HG02798 (cell line): Measurements from ENCODE around the gene NRGN.
"Not testable (repeated sequence)": the region's sequence is repeated elsewhere in the genome, so short reads cannot be mapped to it uniquely, and the experiment has no call there.

Experiments used
- ATAC-seq: cut with Tn5 transposase; IDR thresholded peaks from one replicate; pipeline ENCODE4 v1.9.1; 2021; ENCODE audit warnings: mild to moderate bottlenecking; ENCODE audit not compliant: unreplicated experiment, poor library complexity

Gene NRGN

DNA sequence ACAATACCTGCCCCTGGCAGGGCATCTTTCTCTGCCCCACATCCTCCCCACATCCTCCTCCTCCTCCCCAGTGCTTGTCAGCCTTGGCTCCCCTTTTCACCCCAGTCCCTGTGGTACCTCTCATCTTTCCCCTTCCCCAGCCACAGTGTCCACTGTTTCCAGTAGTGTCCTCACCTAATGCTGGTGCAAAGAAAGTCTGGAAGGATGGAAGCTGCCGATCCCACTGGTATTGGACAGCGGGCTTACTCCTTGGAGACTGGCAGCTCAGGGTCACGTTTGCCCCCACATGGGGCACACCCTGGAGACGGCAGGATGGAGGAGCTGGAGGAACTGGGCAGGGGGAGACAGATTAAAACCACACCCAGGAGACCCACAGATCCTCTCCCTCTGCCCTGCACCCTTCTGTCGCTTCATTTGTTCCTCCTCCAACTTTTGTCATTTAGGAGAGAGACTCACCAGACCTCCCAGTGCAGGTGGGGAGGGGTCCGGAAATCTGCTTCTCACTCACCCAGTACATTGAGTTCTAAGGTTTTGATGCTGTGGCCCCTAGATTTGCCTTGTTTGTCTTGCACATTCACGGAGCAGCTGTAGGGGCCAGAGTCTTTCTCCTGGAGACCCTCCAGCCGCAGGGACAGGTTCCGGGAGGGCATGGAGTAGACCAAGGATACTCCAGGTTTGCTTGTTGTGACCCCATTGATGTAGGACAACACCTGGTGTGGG is 16.5 kb downstream of the NRGN start:
- ATAC-seq: no peak

DNA sequence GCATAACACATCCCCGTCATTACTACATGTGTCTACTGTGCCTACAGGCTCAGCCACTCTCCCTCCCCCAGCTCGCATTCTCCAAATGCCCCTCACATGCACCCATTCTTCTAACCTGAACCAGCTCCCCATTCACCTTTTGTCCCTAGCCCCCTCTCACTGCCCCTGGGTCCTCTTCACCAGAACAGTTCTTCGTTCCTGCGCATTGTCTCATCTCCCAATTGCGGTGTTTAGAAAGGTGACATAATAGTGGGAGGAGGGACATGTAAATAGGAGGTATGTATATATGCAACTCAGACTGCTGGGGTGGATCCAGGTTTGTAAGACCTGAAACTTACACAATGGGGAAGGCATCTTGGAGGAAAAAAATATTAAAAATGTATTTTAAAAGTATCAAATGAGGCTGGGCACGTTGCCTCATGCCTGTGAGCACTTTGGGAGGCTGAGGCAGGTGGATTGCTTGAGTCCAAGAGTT is 17.0 kb downstream of the NRGN start:
- ATAC-seq: no peak

- no peak for ATAC-seq
Observed at GRCh38 chr11:124757320-124757719, 17.6 kb downstream of the NRGN start.

- ATAC-seq: peak; percentile 54
Observed at GRCh38 chr11:124758355-124759265, 18.9 kb downstream of the NRGN start.

- ATAC-seq: peak; percentile 9
Observed at GRCh38 chr11:124759266-124760204, 19.8 kb downstream of the NRGN start.

GRCh38 chr11:124760205-124760652 is 20.5 kb downstream of the NRGN start:
- ATAC-seq: peak; percentile 23

DNA sequence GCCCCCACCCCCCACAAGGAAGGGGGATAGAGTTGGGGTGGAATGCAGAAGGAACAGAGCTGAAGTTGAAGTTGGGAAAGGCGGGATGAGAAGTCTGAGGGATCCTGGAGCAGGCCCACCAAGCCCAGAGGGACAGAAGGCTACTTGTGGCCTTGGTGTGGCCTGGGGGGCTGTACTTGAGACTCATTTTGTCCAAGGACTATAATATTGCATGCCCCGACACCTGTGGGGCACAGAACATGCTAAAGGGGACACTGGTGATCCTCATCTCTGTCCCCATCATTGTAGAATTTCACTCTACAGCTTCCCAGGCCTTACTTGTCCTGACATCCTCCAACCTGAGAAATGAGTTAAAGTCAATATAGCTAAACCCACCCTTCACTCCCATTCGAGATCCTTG is 21.1 kb downstream of the NRGN start:
- ATAC-seq: no peak

DNA sequence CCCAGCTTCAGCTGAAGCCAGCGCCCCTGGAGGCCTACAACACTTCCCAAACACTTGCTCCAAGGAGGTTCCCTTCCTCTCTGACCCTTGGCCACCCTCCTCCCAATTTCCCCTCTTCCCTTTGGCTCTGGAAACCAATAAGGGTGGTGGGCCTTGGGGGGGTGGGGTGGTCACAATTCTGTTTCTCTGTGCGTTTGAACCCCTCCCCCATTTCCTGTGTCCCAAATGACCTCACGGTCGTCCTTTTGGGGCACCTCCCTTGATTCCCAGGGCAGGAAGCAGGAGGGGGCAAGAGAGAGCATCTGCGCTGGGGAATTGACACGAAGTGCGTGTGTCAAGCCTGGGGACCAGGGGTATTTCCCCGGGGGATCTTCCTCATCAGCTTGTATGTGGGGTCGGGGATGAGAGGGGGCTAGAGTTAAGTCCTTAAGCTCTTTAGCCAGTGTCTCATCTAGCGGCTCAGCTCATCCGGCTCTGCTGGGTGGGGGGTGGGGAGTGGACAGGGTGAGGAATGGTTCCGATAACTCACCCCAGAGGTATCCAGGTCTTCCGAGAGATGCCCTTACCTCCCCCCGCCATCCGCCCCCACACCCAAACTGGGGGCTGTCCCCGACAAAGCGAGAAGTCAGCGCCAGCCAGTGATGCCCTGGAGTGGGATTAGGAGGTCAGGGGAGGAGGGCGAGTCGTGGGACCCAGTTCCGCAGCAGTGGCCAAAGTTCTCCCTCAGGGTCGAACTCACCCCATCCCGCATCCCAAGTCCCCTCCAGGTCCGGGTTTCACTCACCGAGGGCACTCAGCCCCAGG is 21.8 kb downstream of the NRGN start:
- no peak for ATAC-seq

DNA sequence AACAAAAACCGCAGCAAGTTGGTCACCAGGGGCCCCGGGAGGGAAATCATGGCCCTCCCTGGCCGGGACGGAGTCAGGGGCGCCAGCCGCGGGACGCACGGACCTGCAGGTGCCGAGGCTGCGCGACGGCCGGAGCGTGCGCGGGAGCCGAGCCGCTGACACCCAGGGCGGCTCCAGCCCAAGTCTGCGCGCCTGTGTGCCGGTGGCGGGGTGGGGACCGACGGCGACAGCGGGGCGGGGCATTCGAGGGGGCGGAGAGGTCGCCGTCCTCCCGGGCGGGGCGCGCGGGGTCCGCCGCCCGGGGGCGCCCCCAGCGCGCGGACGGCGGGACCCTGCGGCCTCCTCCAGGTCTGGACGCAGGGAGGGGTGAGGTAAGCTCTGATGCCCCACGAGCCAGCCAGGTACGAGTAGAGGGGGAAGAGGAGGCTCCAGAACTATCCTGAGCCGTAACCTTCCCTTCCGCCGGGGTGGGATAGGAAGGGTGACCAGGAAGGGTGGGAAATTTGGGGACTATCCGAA is 22.4 kb downstream of the NRGN start, which contains the start of gene ESAM:
ESAM (minus strand) TSS at position 186 of the 519 bp plus-strand sequence; CDS start at position 50, 136 bp downstream.
- peak; percentile 70 for ATAC-seq

- ATAC-seq: peak; percentile 1
Observed at GRCh38 chr11:124762624-124763155, 22.9 kb downstream of the NRGN start.

DNA sequence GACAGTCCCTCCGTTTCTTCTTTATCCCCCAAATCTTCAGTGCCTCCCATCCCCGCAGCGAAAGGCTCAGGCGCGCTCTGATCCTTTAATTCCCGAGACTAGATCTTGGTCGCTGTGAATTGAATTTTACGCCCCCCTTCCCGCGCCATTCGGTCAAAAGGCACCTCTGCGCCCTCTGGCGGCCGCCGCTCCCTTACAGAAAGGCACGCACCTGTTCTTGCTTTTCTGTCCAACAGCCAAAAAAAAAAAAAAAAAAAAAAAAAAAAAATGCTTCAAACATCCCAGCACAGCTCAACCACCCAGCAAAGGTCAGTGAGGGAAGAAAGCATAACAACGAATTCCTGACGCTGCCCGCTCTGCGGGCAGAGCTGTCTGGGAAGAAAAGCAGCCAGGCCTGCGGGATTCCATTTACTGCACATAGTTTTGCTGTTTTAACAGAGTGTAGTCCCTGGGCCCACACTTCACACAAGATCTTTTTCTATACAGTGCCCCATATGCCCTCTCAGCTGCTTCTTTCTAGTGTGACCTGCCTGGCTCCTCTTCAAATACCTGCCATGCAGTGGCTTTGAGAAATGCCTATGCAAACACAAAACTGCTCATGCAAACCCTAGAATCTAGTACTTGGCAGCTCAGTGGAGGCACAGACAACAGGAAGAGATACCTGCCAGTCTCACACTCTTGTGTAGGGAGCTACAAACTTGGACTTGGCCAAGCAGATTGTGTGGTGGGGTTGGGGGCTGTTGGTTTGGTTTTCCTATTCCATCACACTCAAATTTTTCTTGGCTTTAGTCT is 23.6 kb downstream of the NRGN start:
- peak; percentile 21 for ATAC-seq

DNA sequence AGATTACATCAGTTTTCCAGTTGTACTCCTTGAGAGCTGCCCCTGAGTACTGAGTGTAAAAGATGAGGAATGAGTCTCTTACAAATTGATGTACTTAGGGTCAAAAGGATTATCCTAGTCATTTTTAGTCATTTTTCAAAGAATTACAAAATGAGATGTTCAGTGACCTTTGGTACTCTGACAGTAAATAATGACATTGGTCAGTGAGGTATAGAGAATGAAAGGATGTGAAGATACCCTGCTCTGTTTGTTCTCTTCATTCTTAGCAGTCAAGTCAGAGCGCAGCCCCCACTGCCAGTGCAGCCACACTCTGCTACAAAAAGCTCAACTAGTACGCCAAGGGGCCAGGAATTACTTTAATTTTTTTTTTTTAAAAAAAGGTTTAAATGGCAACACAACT is 26.4 kb downstream of the NRGN start:
- no peak for ATAC-seq

DNA sequence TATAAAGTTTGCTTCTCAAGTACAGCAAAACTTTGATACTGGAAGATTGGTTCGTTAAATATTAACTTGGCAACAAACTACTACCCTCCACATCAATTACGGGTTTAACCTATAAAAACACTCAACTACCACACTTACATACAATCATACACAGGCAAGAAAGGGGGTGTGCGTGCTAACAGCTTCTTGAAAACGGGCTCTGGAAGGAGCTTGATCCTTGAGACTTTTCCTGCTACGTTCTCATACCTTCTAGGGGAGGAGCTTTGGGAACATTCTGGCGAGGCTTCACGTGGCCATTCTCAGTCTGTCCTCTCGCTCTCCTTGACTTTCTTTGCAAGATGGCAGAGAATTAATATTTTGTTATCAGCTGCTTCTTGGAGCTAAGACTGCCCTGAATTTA is 29.2 kb downstream of the NRGN start:
- no peak for ATAC-seq

DNA sequence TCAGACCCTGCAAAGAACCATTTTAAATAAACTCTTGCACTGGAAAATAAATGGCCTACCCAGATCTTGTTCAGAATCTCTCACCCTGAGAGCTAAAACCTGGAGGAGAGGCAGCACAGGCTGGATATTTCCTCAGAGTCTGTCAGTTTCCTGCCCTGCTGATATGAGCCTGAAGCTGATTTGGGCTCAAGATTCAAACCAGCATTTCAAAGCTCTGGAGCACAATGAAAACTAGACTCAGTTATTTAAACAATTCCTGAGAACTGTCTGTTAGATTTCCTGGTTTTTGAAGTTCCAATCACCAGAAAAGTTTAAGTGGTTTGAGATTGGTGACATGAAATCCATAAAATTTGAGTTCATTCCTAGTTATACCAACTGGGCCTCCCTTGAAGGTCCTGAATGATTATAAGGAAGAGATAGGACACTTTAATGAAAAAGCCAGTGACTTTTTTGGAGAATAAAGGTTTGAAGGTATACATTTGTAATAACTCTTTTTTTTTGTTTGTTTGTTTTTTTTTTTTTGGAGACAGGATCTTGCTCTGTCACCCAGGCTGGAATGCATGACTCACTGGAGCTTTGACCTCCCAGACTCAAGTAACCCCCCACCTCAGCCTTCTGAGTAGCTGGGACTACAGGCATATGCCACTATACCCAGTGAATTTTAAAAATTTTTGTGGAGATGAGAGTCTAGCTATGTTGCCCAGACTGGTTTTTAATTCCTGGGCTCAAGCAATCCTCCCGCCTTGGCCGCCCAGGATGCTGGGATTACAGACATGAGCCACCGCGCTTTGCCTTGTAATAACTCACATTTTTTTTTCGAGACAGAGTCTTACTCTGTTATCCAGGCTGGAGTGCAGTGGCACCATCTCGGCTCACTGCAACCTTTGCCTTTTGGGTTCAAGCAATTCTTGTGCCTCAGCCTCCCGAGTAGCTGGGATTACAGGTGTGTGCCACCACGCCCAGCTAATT is 30.3 kb downstream of the NRGN start:
- ATAC-seq: no peak

GRCh38 chr11:124770959-124771358 is 31.2 kb downstream of the NRGN start:
- not testable (repeated sequence) for ATAC-seq

DNA sequence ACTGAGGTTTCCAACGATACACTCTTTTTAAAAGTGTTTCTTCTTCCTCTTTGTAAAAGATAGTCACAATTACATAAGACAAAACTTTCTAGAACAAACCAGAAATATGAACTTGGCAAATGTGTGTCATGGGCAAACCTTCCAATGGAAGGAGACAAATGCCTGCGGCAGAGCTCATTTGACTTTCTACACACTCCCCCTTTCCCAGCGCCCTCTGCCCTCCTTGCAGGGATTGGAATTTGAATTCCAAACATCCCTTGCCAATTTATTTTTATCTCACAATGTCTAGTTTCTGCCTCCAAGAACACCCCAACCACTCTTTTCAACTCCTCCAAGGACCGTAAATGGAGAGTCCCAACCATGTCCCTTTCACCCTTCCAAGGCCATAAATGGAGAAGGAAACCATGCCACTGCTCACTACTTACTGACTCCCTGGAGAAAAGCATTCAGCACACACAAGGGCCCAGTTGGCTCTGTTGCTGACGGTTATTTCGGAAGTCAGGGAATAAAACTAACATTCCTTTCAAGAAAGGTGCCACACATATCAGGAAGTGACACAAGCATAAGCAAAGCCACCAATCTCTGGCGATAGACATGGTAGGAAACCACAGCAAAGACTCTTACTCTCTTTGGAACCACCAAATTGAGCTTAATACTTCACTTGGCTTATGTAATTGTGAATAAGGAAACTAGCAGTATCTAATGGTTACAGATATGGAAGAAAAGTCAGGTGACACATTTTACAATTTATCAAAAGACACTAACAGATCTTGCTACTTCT is 37.3 kb downstream of the NRGN start:
- no peak for ATAC-seq
